Natural killer cell (primary cell): Measurements from ENCODE around the gene HDAC4. TPM values are rescaled to one million over a fixed set of nuclear protein-coding genes. Genes with fewer than 3 reads are reported as not detected.
"Not testable (repeated sequence)": the region's sequence is repeated elsewhere in the genome, so short reads cannot be mapped to it uniquely, and the experiment has no call there.

ENCODE experiments used
- ATAC-seq, 3 donors: fragments of 150-1000 bp in 2 of 3; fragments of 200-7000 bp in 1 of 3; cut with Tn5 transposase; 1 replicate in 1 of 3; 2 replicates in 2 of 3; pipeline ENCODE4 v1.10.0; 2021; ENCODE audit warnings: mild to moderate bottlenecking in 2 of 3, moderate library complexity in 2 of 3
- DNase-seq, 2 donors: peaks; one replicate each; pipeline versions ENCODE4 v3.0.0 to v3.0.0-alpha.2; 2013 to 2021; ENCODE audit warnings: mixed read lengths in 1 of 2
- H3K27ac ChIP-seq: one replicate; pipeline ENCODE4 v1.5.1; 2013; ENCODE audit warnings: mild to moderate bottlenecking, low read length
- H3K27me3 ChIP-seq: one replicate; pipeline ENCODE4 v1.6.1; 2013; ENCODE audit warnings: low read length; ENCODE audit not compliant: control insufficient read depth, insufficient read depth
- H3K36me3 ChIP-seq: one replicate; pipeline ENCODE4 v1.6.1; 2013; ENCODE audit warnings: low read length; ENCODE audit not compliant: control insufficient read depth, insufficient read depth
- H3K4me1 ChIP-seq: one replicate; pipeline ENCODE4 v1.6.1; 2013; ENCODE audit warnings: low read length; ENCODE audit not compliant: control insufficient read depth, insufficient read depth
- H3K4me3 ChIP-seq: one replicate; pipeline ENCODE4 v1.5.1; 2013; ENCODE audit warnings: low read length
- H3K9me3 ChIP-seq: one replicate; pipeline ENCODE4 v1.6.1; 2013; ENCODE audit warnings: low read length; ENCODE audit not compliant: control insufficient read depth, insufficient read depth
- H3K27ac Mint-ChIP-seq, 2 donors: one replicate each; pipeline ENCODE4 v1.8.0; 2022; ENCODE audit warnings: mild to moderate bottlenecking in 2 of 2, mixed read lengths in 2 of 2, moderate library complexity in 1 of 2
- H3K27me3 Mint-ChIP-seq, 2 donors: one replicate each; pipeline ENCODE4 v1.8.0; 2022; ENCODE audit warnings: low read depth in 2 of 2, mixed read lengths in 2 of 2
- H3K36me3 Mint-ChIP-seq: one replicate; pipeline ENCODE4 v1.8.0; 2022; ENCODE audit warnings: mixed read lengths
- H3K4me1 Mint-ChIP-seq, 2 donors: one replicate each; pipeline ENCODE4 v1.8.0; 2022; ENCODE audit warnings: mixed read lengths in 2 of 2
- H3K4me3 Mint-ChIP-seq: one replicate; pipeline ENCODE4 v1.8.0; 2022; ENCODE audit warnings: mild to moderate bottlenecking, moderate library complexity, mixed read lengths
- H3K9me3 Mint-ChIP-seq, 2 donors: one replicate each; pipeline ENCODE4 v1.8.0; 2022; ENCODE audit warnings: mixed read lengths in 2 of 2
- CTCF ChIP-seq: fragments of 200-600 bp; IDR thresholded peaks from one replicate; pipeline ENCODE4 v1.8.0; 2022; ENCODE audit warnings: antibody characterized with exemption
- WGBS: methylation state at CpG from one replicate; pipeline ENCODE4 v1.1.7; 2013; ENCODE audit warnings: missing lambda C conversion rate; ENCODE audit not compliant: insufficient coverage; 5-methylcytosine and 5-hydroxymethylcytosine counted together
- intact Hi-C: fragments of 100-400 bp; cut with micrococcal nuclease; formaldehyde crosslinking; loops from one replicate; pipeline ENCODE4 v1.14.2; 2022
- total RNA-seq, 4 donors: library from RNA; stranded (reverse); fragments of 120-200 nt in 1 of 4; gene quantifications; one replicate each; pipeline versions ENCODE4 v1.2.3 to v1.2.4, GENCODE V29; 2013 to 2022

HDAC4 gene
- total RNA-seq, 3 donors from 2014 or later (not counting 1 experiment from before 2014, with no cell fraction given), result 74.9 to 105 (median 100) TPM

GRCh38 chr2:239038773-239039478, 361.9 kb downstream of the HDAC4 start:
- Histone ChIP-seq H3K4me1 (peaks cover 3% of the 10 kb centered on the region), H3K4me3 (no peak overlapping the region), H3K27ac (no peak overlapping the region), H3K36me3 (no peaks in the 10 kb centered on the region), H3K27me3 (peaks cover 2% of the 10 kb centered on the region), H3K9me3 (no peaks in the 10 kb centered on the region)
- intact Hi-C loops, result loop anchor here (5.0 kb wide), 1 partner anchor 1108 kb away; no protein-coding TSS in a partner anchor
- no peak for TF ChIP-seq CTCF
- ATAC-seq (no peak), DNase-seq (no peak)
- Mint-ChIP-seq H3K4me3 (no peak overlapping the region), H3K27ac (no peak overlapping the region), H3K4me1 (peaks cover 0 to 5% of the 10 kb centered on the region in 2 donors), H3K9me3 (no peaks in the 10 kb centered on the region), H3K27me3 (peaks cover 3 to 7% of the 10 kb centered on the region in 2 donors), H3K36me3 (no peaks in the 10 kb centered on the region)
- WGBS, result 81% methylated on average over 11 of the region's 14 CpGs

GRCh38 chr2:239038284-239038683, 362.5 kb downstream of the HDAC4 start:
- 88% methylated on average over 11 of the region's 13 CpGs for WGBS
- not testable (repeated sequence) for H3K9me3 Mint-ChIP-seq, H3K4me1 Mint-ChIP-seq, H3K36me3 Mint-ChIP-seq, H3K36me3 ChIP-seq, H3K4me3 Mint-ChIP-seq, H3K27ac ChIP-seq, H3K27me3 ChIP-seq, H3K9me3 ChIP-seq, DNase-seq, H3K4me3 ChIP-seq, H3K27me3 Mint-ChIP-seq, H3K4me1 ChIP-seq, ATAC-seq, H3K27ac Mint-ChIP-seq
- intact Hi-C loops, result loop anchor here (5.0 kb wide), 1 partner anchor 1109 kb away; no protein-coding TSS in a partner anchor

GRCh38 chr2:239037559-239037910, 363.3 kb downstream of the HDAC4 start:
- peaks cover 3% of the 10 kb centered on the region for H3K4me1 ChIP-seq
- ATAC-seq, result no peak
- H3K27ac ChIP-seq, result no peak overlapping the region
- H3K27me3 ChIP-seq, result peaks cover 2% of the 10 kb centered on the region
- H3K9me3 ChIP-seq, result no peaks in the 10 kb centered on the region
- no peak overlapping the region for H3K27ac Mint-ChIP-seq
- no peaks in the 10 kb centered on the region for H3K4me1 Mint-ChIP-seq
- H3K36me3 Mint-ChIP-seq, result no peaks in the 10 kb centered on the region
- peaks cover 5 to 7% of the 10 kb centered on the region in 2 donors for H3K27me3 Mint-ChIP-seq
- no peak for TF ChIP-seq CTCF
- H3K36me3 ChIP-seq, result no peaks in the 10 kb centered on the region
- intact Hi-C loops, result loop anchor here (5.0 kb wide), 1 partner anchor 1110 kb away; no protein-coding TSS in a partner anchor
- no peak for DNase-seq
- no peak overlapping the region for H3K4me3 ChIP-seq
- no peak overlapping the region for H3K4me3 Mint-ChIP-seq
- 85% methylated on average over 16 of the region's 16 CpGs for WGBS
- no peaks in the 10 kb centered on the region for H3K9me3 Mint-ChIP-seq

- Mint-ChIP-seq H3K9me3 (no peaks in the 10 kb centered on the region), H3K27ac (no peak overlapping the region), H3K27me3 (peaks cover 7 to 8% of the 10 kb centered on the region in 2 donors), H3K4me3 (no peak overlapping the region), H3K4me1 (no peaks in the 10 kb centered on the region), H3K36me3 (no peaks in the 10 kb centered on the region)
- Histone ChIP-seq H3K4me3 (no peak overlapping the region), H3K36me3 (no peaks in the 10 kb centered on the region), H3K27ac (no peak overlapping the region), H3K9me3 (no peaks in the 10 kb centered on the region), H3K27me3 (peaks cover 2% of the 10 kb centered on the region), H3K4me1 (peaks cover 3% of the 10 kb centered on the region)
- WGBS, result 92% methylated on average over 21 of the region's 21 CpGs
- intact Hi-C loops, result loop anchor here (5.0 kb wide), 1 partner anchor 1110 kb away; no protein-coding TSS in a partner anchor
- TF ChIP-seq CTCF, result no peak
- no peak for DNase-seq
- no peak for ATAC-seq
Observed at GRCh38 chr2:239036819-239037558, 363.8 kb downstream of the HDAC4 start.
